Fibroblast of lung (primary cell): Measurements from ENCODE around the gene CCNJL.

ENCODE experiments used
- CTCF ChIP-seq, 2 donors: IDR thresholded peaks in 1 of 2; conservative IDR thresholded peaks in 1 of 2; 1 replicate in 1 of 2; 2 replicates in 1 of 2; pipeline ENCODE4 v1.5.1; 2011 to 2012; ENCODE audit warnings: low read length in 2 of 2, control low read depth in 1 of 2, inconsistent platforms in 1 of 2, low read depth in 1 of 2, mild to moderate bottlenecking in 1 of 2
- EZH2 ChIP-seq: IDR thresholded peaks from 2 replicates; pipeline ENCODE4 v1.5.1; 2012; ENCODE audit warnings: low read length, control low read depth, mild to moderate bottlenecking; ENCODE audit errors: missing control alignments

GRCh38 chr5:160359816-160360215 lies 47.5 kb upstream of the CCNJL start:
- no peak for TF ChIP-seq CTCF (conservative IDR thresholded peaks at IDR 0.05 in 1 of 2, IDR thresholded peaks at IDR 0.05 in 1 of 2; ENCODE audit: low read depth in 1 of 2, low read length in 2 of 2)
- no peak for TF ChIP-seq EZH2
